Measurements from ENCODE around the gene OR2B2.

The OR2B2 gene

GRCh38 chr6:27883136-27883535, 29.1 kb downstream of the OR2B2 start:
- Histone ChIP-seq H3K9ac (ENCODE audit: low read length) (no peak overlapping the region), H3K27me3 (replicated peaks; ENCODE audit: insufficient read depth, low read length) (no peaks in the 10 kb centered on the region), H4K20me1 (ENCODE audit: insufficient read depth, low read length) (no peaks in the 10 kb centered on the region), H3K9me2 (replicated peaks; ENCODE audit: insufficient read depth, low read length) (no peaks in the 10 kb centered on the region), H3K79me2 (ENCODE audit: low read length) (no peaks in the 10 kb centered on the region), H3K36me3 (replicated peaks; ENCODE audit: insufficient read depth, low read length) (no peaks in the 10 kb centered on the region), H2AFZ (ENCODE audit: low read length) (no peak overlapping the region), H3K4me2 (ENCODE audit: low read depth, low read length) (no peak overlapping the region), H3F3A (ENCODE audit: insufficient read depth, low read length) (no peaks in the 10 kb centered on the region), H3K9me3 (replicated peaks; ENCODE audit: insufficient read depth, low read length) (no peaks in the 10 kb centered on the region), H3K4me3 (ENCODE audit: low read length) (no peak overlapping the region), H3K27ac (ENCODE audit: low read length) (no peak overlapping the region), H3K4me1 (ENCODE audit: low read length) (no peaks in the 10 kb centered on the region)
- TF ChIP-seq EZH2phosphoT487 (IDR thresholded peaks at IDR 0.05; ENCODE audit: low read length) (no peak), CTCF (IDR thresholded peaks at IDR 0.05; ENCODE audit: low read length) (no peak), EZH2 (optimal IDR thresholded peaks at IDR 0.05; ENCODE audit: low read depth, low read length) (no peak)
- no peak for DNase-seq

GRCh38 chr6:27882624-27883023, 29.6 kb downstream of the OR2B2 start:
- DNase-seq = no peak
- no peaks in the 10 kb centered on the region for H4K20me1 ChIP-seq (ENCODE audit: insufficient read depth, low read length)
- no peaks in the 10 kb centered on the region for H3K9me2 ChIP-seq (replicated peaks; ENCODE audit: insufficient read depth, low read length)
- no peaks in the 10 kb centered on the region for H3K9me3 ChIP-seq (replicated peaks; ENCODE audit: insufficient read depth, low read length)
- H3K79me2 ChIP-seq (ENCODE audit: low read length) = no peaks in the 10 kb centered on the region
- H2AFZ ChIP-seq (ENCODE audit: low read length) = no peak overlapping the region
- no peaks in the 10 kb centered on the region for H3F3A ChIP-seq (ENCODE audit: insufficient read depth, low read length)
- H3K36me3 ChIP-seq (replicated peaks; ENCODE audit: insufficient read depth, low read length) = no peaks in the 10 kb centered on the region
- no peak overlapping the region for H3K4me2 ChIP-seq (ENCODE audit: low read depth, low read length)
- no peak overlapping the region for H3K4me3 ChIP-seq (ENCODE audit: low read length)
- no peak for TF ChIP-seq CTCF (IDR thresholded peaks at IDR 0.05; ENCODE audit: low read length)
- TF ChIP-seq EZH2 (optimal IDR thresholded peaks at IDR 0.05; ENCODE audit: low read depth, low read length) = no peak
- TF ChIP-seq EZH2phosphoT487 (IDR thresholded peaks at IDR 0.05; ENCODE audit: low read length) = no peak
- no peaks in the 10 kb centered on the region for H3K4me1 ChIP-seq (ENCODE audit: low read length)
- H3K27ac ChIP-seq (ENCODE audit: low read length) = no peak overlapping the region
- H3K27me3 ChIP-seq (replicated peaks; ENCODE audit: insufficient read depth, low read length) = no peaks in the 10 kb centered on the region
- H3K9ac ChIP-seq (ENCODE audit: low read length) = no peak overlapping the region

DNA sequence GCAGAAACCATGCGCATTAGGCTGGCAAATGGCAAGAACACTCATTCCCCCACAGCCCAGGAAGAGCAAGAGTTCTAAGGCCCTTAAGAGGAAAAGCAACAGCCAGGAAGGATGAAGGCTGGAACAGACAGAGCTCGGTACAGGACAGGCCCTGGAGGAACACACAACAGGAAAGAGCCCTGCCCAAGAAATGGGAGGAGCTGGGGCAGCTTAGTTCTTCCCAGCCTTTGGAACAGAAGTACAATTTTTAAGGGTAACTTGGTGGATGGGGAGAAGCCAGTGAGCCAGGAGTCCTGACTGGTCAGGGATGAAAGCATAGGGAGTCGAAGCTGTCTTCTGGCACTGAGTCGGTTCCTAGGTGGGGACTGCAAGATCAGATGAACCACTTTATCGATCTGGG, 32.4 kb downstream of the OR2B2 start:
- Histone ChIP-seq H3K27ac (ENCODE audit: low read length) (no peak overlapping the region), H3K27me3 (replicated peaks; ENCODE audit: insufficient read depth, low read length) (no peaks in the 10 kb centered on the region), H3K79me2 (ENCODE audit: low read length) (no peaks in the 10 kb centered on the region), H3K36me3 (replicated peaks; ENCODE audit: insufficient read depth, low read length) (no peaks in the 10 kb centered on the region), H3F3A (ENCODE audit: insufficient read depth, low read length) (no peaks in the 10 kb centered on the region), H3K4me1 (ENCODE audit: low read length) (no peaks in the 10 kb centered on the region), H3K4me2 (ENCODE audit: low read depth, low read length) (no peak overlapping the region), H3K9me3 (replicated peaks; ENCODE audit: insufficient read depth, low read length) (no peaks in the 10 kb centered on the region), H2AFZ (ENCODE audit: low read length) (no peak overlapping the region), H4K20me1 (ENCODE audit: insufficient read depth, low read length) (no peaks in the 10 kb centered on the region), H3K9me2 (replicated peaks; ENCODE audit: insufficient read depth, low read length) (no peaks in the 10 kb centered on the region), H3K4me3 (ENCODE audit: low read length) (no peak overlapping the region), H3K9ac (ENCODE audit: low read length) (no peak overlapping the region)
- TF ChIP-seq EZH2phosphoT487 (IDR thresholded peaks at IDR 0.05; ENCODE audit: low read length) = no peak
- TF ChIP-seq EZH2 (optimal IDR thresholded peaks at IDR 0.05; ENCODE audit: low read depth, low read length) = no peak
- TF ChIP-seq CTCF (IDR thresholded peaks at IDR 0.05; ENCODE audit: low read length) = no peak
- no peak for DNase-seq

Measured in MM.1S (cell line).